GM12801 (cell line): ENCODE data around the gene EEF2K.

Source experiments
- TF ChIP-seq, protein P1 (sequence below): IDR thresholded peaks from one replicate; pipeline ENCODE4 v1.5.1; 2011; ENCODE audit warnings: control low read depth; ENCODE audit not compliant: insufficient read length; ENCODE audit errors: extremely low read depth

The EEF2K gene

DNA sequence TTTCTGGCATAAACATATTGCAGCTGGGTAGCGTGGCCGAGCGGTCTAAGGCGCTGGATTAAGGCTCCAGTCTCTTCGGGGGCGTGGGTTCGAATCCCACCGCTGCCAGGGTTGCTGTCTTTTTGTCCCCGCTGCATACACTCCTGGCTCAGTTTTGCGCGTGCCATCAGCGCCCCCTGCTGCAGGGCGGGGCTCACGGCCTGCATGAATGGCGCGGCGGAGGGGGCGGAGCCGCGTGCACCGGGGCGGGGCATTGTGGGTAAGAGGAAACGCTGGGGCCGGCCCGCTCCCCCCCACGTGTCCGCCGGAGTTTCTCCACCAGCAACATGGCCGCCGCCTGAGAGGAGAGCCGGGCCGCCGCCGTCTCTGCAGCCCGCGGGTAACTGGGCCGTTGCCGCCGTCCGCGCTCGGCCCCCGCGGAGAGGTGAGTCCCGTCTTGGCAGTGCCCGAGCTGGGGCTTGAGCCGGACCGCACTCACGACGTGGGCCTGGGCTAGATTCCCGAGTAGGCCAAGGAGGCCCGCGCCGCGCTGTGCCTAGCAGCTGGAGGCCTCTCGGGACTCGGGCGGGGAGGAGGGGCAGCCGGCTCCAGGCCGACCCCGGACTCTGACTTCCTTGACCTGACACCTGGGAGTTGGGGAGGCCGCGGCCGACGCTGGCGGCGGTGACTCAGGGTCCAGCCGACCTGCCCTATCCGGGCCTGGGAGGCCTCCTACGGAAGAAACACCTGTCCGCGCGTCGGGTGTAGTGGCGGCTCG lies 91.2 kb downstream of the EEF2K start, which contains the start of gene POLR3E:
Gene POLR3E, plus strand, starts transcription at position 296 of the 757 bp plus-strand sequence. CDS start 5,560 bp downstream, outside the sequence.
- TF ChIP-seq, protein P1, sequence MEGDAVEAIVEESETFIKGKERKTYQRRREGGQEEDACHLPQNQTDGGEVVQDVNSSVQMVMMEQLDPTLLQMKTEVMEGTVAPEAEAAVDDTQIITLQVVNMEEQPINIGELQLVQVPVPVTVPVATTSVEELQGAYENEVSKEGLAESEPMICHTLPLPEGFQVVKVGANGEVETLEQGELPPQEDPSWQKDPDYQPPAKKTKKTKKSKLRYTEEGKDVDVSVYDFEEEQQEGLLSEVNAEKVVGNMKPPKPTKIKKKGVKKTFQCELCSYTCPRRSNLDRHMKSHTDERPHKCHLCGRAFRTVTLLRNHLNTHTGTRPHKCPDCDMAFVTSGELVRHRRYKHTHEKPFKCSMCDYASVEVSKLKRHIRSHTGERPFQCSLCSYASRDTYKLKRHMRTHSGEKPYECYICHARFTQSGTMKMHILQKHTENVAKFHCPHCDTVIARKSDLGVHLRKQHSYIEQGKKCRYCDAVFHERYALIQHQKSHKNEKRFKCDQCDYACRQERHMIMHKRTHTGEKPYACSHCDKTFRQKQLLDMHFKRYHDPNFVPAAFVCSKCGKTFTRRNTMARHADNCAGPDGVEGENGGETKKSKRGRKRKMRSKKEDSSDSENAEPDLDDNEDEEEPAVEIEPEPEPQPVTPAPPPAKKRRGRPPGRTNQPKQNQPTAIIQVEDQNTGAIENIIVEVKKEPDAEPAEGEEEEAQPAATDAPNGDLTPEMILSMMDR, result no peak

DNA sequence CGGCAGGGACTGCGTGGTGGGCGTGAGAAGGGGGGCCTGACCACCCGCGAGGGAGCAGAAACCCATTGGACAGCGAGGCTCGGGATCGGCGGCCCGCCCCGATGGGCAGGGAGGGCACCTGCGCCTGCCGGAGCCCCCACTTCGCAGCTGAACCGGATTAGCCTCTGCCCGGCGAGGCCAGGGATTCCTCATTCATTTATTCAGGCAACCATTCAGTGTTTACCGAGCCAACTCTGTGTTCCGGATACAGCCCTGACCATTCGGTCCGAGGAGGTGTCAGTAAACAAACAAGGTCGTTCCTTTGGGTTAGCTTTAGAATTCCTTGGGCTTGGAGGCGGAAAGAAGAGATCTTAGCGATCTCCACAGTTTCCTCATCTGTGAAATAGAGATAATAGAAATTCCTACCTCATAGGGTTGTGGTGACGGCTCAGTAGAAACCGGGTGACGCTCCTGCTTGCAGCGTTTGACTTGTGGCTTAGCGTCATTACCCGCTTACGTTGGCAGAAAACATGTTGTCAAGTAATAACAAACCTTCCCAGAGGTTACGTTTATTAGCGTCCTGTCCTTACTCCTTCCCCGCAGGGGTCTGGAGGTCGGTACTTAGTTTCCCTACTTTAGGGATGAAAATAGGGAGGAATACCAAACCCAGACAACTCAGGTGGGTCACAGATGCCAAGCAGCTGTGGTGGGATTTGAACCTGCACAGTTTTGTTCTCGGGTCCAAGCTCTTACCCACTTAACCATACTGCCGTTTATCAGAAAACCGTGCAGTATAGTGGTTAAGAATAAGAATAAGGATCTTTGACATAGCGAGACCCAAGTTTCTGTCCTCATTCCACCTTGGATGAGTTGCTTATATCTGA lies 92.0 kb downstream of the EEF2K start:
- TF ChIP-seq, protein P1, result no peak

DNA sequence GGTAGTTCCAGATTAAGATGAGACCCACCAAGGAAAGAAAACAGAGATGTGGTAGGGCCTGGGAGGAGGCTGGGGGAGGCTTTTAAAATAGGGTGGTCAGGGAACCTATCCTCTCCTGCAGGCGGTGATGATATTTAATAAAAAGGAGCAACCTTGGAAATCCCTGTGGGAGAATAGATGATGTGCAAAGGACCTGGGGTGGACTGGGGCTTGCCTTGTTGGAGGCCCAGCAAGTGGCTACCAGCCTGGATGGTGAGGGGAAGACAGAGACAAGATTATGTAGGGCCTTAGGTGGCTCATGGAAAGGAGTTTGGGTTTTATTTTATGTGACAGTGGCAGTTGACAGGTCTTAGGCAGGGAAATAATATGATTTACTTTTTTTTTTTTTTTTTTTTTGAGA lies 93.0 kb downstream of the EEF2K start:
- TF ChIP-seq, protein P1, result no peak

DNA sequence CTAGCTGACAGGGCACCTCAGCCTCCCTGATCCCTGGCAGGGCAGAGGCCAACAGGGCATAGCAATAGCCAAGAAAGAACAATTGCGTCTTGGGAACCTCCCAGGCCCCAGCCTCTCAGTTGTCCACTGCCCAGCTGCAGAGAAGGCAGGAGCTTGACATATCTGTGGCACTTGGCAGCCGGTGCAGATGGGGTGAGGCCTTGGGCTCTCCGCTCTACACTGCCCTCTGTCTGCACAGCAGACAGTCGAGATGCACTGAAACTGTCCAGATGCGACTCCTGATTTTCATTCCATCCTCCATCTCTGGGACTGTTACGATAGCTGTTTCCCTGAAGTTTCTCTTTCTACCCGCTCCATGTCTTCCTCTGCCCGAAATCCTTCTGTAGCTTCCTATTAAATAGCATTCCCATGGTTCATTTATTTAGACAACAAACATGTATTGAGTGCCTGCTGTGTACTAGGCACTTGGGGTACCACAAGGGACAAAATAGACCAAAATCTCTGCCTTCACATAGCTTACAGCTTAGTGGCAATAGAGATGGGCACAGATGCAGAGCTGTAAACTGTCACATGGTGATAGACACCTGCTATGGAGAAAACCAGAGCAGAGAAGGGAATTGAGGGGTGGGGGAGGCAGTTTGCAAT lies 94.5 kb downstream of the EEF2K start:
- TF ChIP-seq, protein P1, result no peak

DNA sequence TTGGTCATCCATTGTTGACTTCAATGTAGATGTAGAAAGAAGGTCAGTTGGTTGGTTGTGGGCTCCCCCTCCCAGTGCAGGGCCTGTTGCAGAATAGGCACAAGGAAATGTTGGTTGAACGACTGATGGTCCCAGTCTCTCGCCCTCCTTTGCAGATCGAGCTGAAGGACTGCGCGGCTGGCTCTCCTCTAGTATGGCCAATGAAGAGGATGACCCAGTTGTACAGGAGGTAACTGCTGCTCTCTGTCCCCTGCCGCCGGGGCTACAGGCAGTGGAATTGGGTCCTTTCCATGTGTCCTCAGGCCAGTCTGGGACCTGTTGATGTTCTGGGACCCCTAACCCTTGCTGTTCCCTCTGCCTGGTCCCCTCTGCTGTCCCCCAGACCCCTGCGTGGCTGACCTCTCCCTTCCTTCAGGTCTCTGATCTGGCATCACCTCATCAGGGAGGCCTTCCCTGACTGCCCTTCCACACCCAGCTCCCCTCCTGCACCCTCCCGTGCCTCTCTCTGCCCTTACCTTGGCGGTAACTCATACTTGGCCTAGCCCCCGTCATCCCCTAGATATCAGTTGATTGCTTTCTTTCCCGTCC lies 96.8 kb downstream of the EEF2K start:
- TF ChIP-seq, protein P1, result no peak

DNA sequence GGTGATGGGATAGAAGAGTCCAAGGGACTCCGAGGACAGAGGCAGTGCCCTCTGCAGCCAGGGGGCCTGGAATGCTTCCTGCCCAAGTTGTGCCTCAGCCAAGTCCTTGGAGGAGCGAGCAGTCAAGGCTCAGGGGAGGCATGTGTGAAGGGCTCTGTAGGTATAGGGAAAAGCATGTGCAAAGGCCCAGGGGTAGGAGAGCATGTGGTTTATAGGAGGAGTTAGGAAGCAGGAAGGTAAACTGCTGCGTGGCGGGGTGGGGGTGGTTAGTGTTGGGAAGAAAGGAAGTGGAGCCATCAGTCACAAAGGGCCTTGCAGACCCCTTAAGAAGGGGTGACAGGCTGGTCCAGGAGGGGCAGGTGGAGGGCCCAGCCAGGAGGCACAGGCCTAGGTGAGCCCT lies 98.3 kb downstream of the EEF2K start:
- TF ChIP-seq, protein P1, result no peak

DNA sequence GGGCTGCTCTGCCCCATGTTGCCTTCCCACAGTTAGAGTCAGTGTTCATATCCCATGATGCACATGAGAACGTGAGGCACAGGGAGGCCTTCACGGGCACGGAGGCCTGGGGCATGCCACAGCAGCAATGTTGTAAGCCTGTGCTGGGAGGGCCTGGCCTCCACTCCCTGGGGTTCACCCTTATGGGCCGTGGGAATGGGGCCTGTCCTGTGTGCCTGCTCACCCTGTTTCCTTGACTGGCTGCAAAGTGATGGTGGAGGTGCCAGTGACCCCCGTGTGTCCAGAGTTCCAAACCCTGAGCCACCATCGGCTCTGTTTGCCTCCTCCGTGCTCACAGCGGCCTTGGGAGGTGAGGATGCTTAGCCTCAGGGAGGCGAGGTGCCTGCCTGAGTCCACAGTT lies 100.7 kb downstream of the EEF2K start:
- TF ChIP-seq, protein P1, result no peak
